ENCODE results near the gene INSR.
"Not testable (repeated sequence)": the region's sequence is repeated elsewhere in the genome, so short reads cannot be mapped to it uniquely, and the experiment has no call there.

Gene INSR

GRCh38 chr19:7312816-7313215 lies 18.6 kb upstream of the INSR start:
- no peak for TF ChIP-seq CTCF (IDR thresholded peaks at IDR 0.05; ENCODE audit: low read depth, low read length, missing control alignments)
- no peak for DNase-seq (ENCODE audit: low read depth)
- no peak overlapping the region for H3K4me3 ChIP-seq (ENCODE audit: low read depth, low read length)

- H3K4me3 ChIP-seq (ENCODE audit: low read depth, low read length) = no peak overlapping the region
- no peak for DNase-seq (ENCODE audit: low read depth)
- TF ChIP-seq CTCF (IDR thresholded peaks at IDR 0.05; ENCODE audit: low read depth, low read length, missing control alignments) = no peak
These were observed 17.7 kb upstream of the INSR start for GRCh38 chr19:7311911-7312310.

DNA sequence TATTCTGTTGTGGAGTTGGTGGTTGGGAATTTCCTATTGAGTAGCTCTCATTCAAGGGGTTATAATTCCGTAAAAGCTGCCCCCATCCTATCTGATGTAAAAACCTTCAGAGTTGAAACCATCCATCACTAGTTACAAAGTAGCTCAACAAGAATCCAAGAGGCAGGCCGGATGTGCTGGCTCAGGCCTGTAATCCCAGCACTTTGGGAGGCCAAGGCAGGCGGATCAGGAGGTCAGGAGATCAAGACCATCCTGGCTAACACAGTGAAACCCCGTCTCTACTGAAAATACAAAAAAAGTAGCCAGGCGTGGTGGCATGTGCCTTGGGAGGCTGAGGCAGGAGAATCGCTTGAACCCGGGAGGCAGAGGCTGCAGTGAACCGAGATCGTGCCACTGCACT lies 14.1 kb upstream of the INSR start:
- H3K4me3 ChIP-seq (ENCODE audit: low read depth, low read length); DNase-seq (ENCODE audit: low read depth): not testable (repeated sequence)

GRCh38 chr19:7307590-7308218 lies 13.5 kb upstream of the INSR start:
- TF ChIP-seq CTCF (IDR thresholded peaks at IDR 0.05; ENCODE audit: low read depth, low read length, missing control alignments) = no peak
- DNase-seq (ENCODE audit: low read depth) = no peak
- no peak overlapping the region for H3K4me3 ChIP-seq (ENCODE audit: low read depth, low read length)

DNA sequence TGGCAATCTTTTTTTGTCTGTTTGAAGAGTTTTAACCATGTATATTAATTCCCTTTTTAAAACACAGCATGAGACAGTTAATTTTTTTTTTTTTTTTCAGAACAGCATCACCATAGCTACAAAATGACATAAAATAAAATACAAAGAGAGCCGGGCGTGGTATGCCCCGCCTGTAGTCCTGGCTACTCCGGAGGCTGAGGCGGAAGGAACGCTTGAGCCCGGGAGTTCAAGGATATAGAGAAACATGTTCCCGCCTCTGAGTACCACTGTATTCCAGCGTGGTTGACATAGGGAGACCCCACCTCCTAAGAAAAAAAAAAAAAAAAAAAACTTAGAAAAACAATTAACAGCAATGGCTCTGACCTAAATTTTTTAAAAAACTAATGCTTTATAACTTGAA lies 10.0 kb upstream of the INSR start:
- no peak for TF ChIP-seq CTCF (IDR thresholded peaks at IDR 0.05; ENCODE audit: low read depth, low read length, missing control alignments)
- H3K4me3 ChIP-seq (ENCODE audit: low read depth, low read length) = no peak overlapping the region
- DNase-seq (ENCODE audit: low read depth) = no peak

- no peak for TF ChIP-seq CTCF (IDR thresholded peaks at IDR 0.05; ENCODE audit: low read depth, low read length, missing control alignments)
- H3K4me3 ChIP-seq (ENCODE audit: low read depth, low read length) = no peak overlapping the region
- no peak for DNase-seq (ENCODE audit: low read depth)
These were observed 9.3 kb upstream of the INSR start for GRCh38 chr19:7303470-7303869.

GRCh38 chr19:7301525-7301924 lies 7.3 kb upstream of the INSR start:
- no peak for TF ChIP-seq CTCF (IDR thresholded peaks at IDR 0.05; ENCODE audit: low read depth, low read length, missing control alignments)
- no peak overlapping the region for H3K4me3 ChIP-seq (ENCODE audit: low read depth, low read length)
- DNase-seq (ENCODE audit: low read depth) = no peak
